K562 (cell line): ENCODE data around the gene GATA6. TPM values are rescaled to one million over a fixed set of nuclear protein-coding genes. Genes with fewer than 3 reads are reported as not detected.

Experiments used
- ATAC-seq: fragments of 200-7000 bp; cut with Tn5 transposase; 3 replicates; pipeline ENCODE4 v1.9.1; 2020; ENCODE audit warnings: moderate library complexity
- BruUV-seq: library from RNA; stranded (reverse); fragments of 400-500 nt; replicated peaks from 2 replicates; lab custom pipeline; 2021; lab: Mats Ljungman, UMichigan
- CTCF ChIA-PET: fragments of 300-600 bp; formaldehyde crosslinking; extraction: SDS; loops from one replicate; lab custom pipeline; 2021; ENCODE audit warnings: low intra/inter-chr PET ratio; lab: Yijun Ruan, JAX
- POLR2A ChIA-PET: fragments of 300-600, 350-650 bp; sonication (Branson Sonifier 250); formaldehyde crosslinking; extraction: SDS; loops from one replicate; lab custom pipeline; 2021; ENCODE audit warnings: antibody characterized with exemption, inconsistent platforms; lab: Yijun Ruan, JAX
- DNase-seq, 4 experiments: peaks; one replicate each; pipeline versions ENCODE4 v3.0.0 to v3.0.0-alpha.2; 2011 to 2018; ENCODE audit warnings: low spot score in 3 of 4, mixed read lengths in 3 of 4; ENCODE audit errors: extremely low read depth in 1 of 4
- FAIRE-seq: peaks from 2 replicates; lab custom pipeline; 2011; peaks lifted over from hg19 to GRCh38; lab: Jason Lieb, UNC
- H2AFZ ChIP-seq: 2 replicates; pipeline ENCODE4 v1.6.0; 2011; ENCODE audit warnings: low read depth, low read length, control low read depth, inconsistent platforms
- H3K27ac ChIP-seq: fragments of 200-600 bp; 3 replicates; pipeline ENCODE4 v1.8.0; 2011; ENCODE audit warnings: low read depth, mild to moderate bottlenecking, control low read depth, inconsistent platforms, low read length, moderate library complexity, mixed read lengths; ENCODE audit errors: extremely low read depth
- H3K27me3 ChIP-seq, 2 experiments: fragments of 300-600 bp in 1 of 2; 2 replicates in 1 of 2; 3 replicates in 1 of 2; pipeline versions ENCODE4 v1.6.0 to v1.8.0; 2011; ENCODE audit warnings: inconsistent platforms in 2 of 2, low read length in 2 of 2, mild to moderate bottlenecking in 1 of 2, mixed read lengths in 1 of 2, moderate library complexity in 1 of 2; ENCODE audit not compliant: control insufficient read depth in 2 of 2, insufficient read depth in 2 of 2
- H3K36me3 ChIP-seq: fragments of 300-600 bp; 3 replicates; pipeline ENCODE4 v1.8.0; 2011; ENCODE audit warnings: mild to moderate bottlenecking, low read length, inconsistent platforms; ENCODE audit not compliant: control insufficient read depth, insufficient read depth
- H3K4me1 ChIP-seq, 2 experiments: fragments of 200-600 bp in 1 of 2; replicated peaks in 1 of 2; 2 replicates in 1 of 2; 3 replicates in 1 of 2; pipeline versions ENCODE4 v1.5.1 to v1.8.0; 2011; ENCODE audit warnings: inconsistent platforms in 2 of 2, low read length in 2 of 2, mild to moderate bottlenecking in 1 of 2, mixed read lengths in 1 of 2, moderate library complexity in 1 of 2; ENCODE audit not compliant: control insufficient read depth in 2 of 2, insufficient read depth in 2 of 2
- H3K4me2 ChIP-seq: 2 replicates; pipeline ENCODE4 v1.6.1; 2011; ENCODE audit warnings: low read length, control low read depth, inconsistent platforms, mixed read lengths; ENCODE audit not compliant: insufficient read depth
- H3K4me3 ChIP-seq: fragments of 200-600 bp; sonication (generic), shearing (Covaris generic); 2 replicates; pipeline ENCODE4 v1.5.1; 2016; ENCODE audit warnings: control low read depth, inconsistent platforms
- H3K79me2 ChIP-seq: fragments of 200-600 bp; 3 replicates; pipeline ENCODE4 v1.8.0; 2011; ENCODE audit warnings: low read length, inconsistent platforms; ENCODE audit not compliant: control insufficient read depth, insufficient read depth
- H3K9ac ChIP-seq, 2 experiments: 2 replicates each; pipeline versions ENCODE4 v1.6.0 to v1.6.1; 2011; ENCODE audit warnings: low read depth in 2 of 2, low read length in 2 of 2, control low read depth in 1 of 2, inconsistent platforms in 1 of 2, mild to moderate bottlenecking in 1 of 2, mixed read lengths in 1 of 2; ENCODE audit not compliant: insufficient read depth in 1 of 2
- H3K9me1 ChIP-seq: one replicate; pipeline ENCODE4 v1.6.0; 2011; ENCODE audit warnings: inconsistent platforms, mild to moderate bottlenecking, low read length, moderate library complexity; ENCODE audit not compliant: control insufficient read depth, insufficient read depth
- H3K9me3 ChIP-seq: replicated peaks from 2 replicates; pipeline ENCODE4 v1.5.1; 2011; ENCODE audit warnings: low read depth, low read length, inconsistent platforms; ENCODE audit not compliant: control insufficient read depth, insufficient read depth
- H4K20me1 ChIP-seq: replicated peaks from 2 replicates; pipeline ENCODE4 v1.6.1; 2011; ENCODE audit warnings: low read length, inconsistent platforms, mixed read lengths; ENCODE audit not compliant: control insufficient read depth, insufficient read depth
- BCL6 ChIP-seq: fragments of 250-450 bp; sonication (Bioruptor Pico); IDR thresholded peaks from 2 replicates; pipeline ENCODE4 v1.4.0; 2020
- E2F4 ChIP-seq: sonication (generic); formaldehyde crosslinking; IDR thresholded peaks from 2 replicates; pipeline ENCODE4 v1.8.0; 2022; ENCODE audit warnings: mild to moderate bottlenecking, low read depth, missing genetic modification reagents
- FOSL1 ChIP-seq: fragments of 200-800 bp; sonication (Bioruptor generic); conservative IDR thresholded peaks from 2 replicates; pipeline ENCODE4 v1.6.1; 2016; ENCODE audit warnings: missing genetic modification characterization, missing compliant biosample characterization
- FOXJ3 ChIP-seq: sonication (generic); formaldehyde crosslinking; IDR thresholded peaks from 2 replicates; pipeline ENCODE4 v1.4.0; 2020; ENCODE audit warnings: mild to moderate bottlenecking, missing genetic modification reagents
- HDAC3 ChIP-seq: fragments of 450-650 bp; IDR thresholded peaks from 2 replicates; pipeline ENCODE4 v1.6.1; 2018; ENCODE audit warnings: borderline replicate concordance, mild to moderate bottlenecking, moderate library complexity; ENCODE audit not compliant: partially characterized antibody
- KLF1 ChIP-seq: fragments of 450-650 bp; IDR thresholded peaks from 2 replicates; pipeline ENCODE4 v1.6.1; 2016; ENCODE audit warnings: missing genetic modification characterization, missing compliant biosample characterization
- MYNN ChIP-seq, 2 experiments: sonication (generic); formaldehyde crosslinking in 1 of 2; IDR thresholded peaks; 2 replicates each; pipeline versions ENCODE4 v1.5.0 to v1.6.1; 2016 to 2020; ENCODE audit warnings: antibody characterized with exemption in 1 of 2, missing genetic modification reagents in 1 of 2
- NFE2 ChIP-seq: IDR thresholded peaks from 2 replicates; pipeline ENCODE4 v1.6.1; 2014; ENCODE audit warnings: antibody characterized with exemption, low read depth
- PCBP2 ChIP-seq: fragments of 200-400 bp; formaldehyde crosslinking; IDR thresholded peaks from 2 replicates; pipeline ENCODE4 v1.6.1; 2018; ENCODE audit warnings: low read length, low read depth, mild to moderate bottlenecking, moderate library complexity; ENCODE audit not compliant: poor library complexity, severe bottlenecking
- PRDM10 ChIP-seq: fragments of 450-650 bp; IDR thresholded peaks from 2 replicates; pipeline ENCODE4 v1.6.1; 2018; ENCODE audit not compliant: partially characterized antibody
- PTTG1 ChIP-seq: fragments of 450-650 bp; IDR thresholded peaks from 2 replicates; pipeline ENCODE4 v1.6.1; 2016; ENCODE audit warnings: low read depth, mild to moderate bottlenecking, missing genetic modification characterization, missing compliant biosample characterization
- ZFP91 ChIP-seq: sonication (generic); formaldehyde crosslinking; IDR thresholded peaks from 2 replicates; pipeline ENCODE4 v1.8.0; 2022; ENCODE audit warnings: mild to moderate bottlenecking, missing genetic modification reagents
- ZKSCAN3 ChIP-seq: fragments of 250-450 bp; sonication (Bioruptor Pico); IDR thresholded peaks from 2 replicates; pipeline ENCODE4 v1.4.0; 2020
- ZNF217 ChIP-seq: sonication (generic); formaldehyde crosslinking; IDR thresholded peaks from 2 replicates; pipeline ENCODE4 v1.8.0; 2022; ENCODE audit warnings: mild to moderate bottlenecking, missing genetic modification reagents
- WGBS: fragments of 100-300 bp; shearing (Covaris generic); methylation state at CpG from one replicate; pipeline ENCODE4 v1.1.6; 2016; ENCODE audit warnings: low coverage, mixed read lengths; ENCODE audit not compliant: insufficient coverage; ENCODE audit errors: missing lambda C conversion rate; 5-methylcytosine and 5-hydroxymethylcytosine counted together
- in situ Hi-C: fragments of 300-500 bp; cut with MboI; formaldehyde crosslinking; loops from 4 replicates; pipeline ENCODE4 v1.15.0; 2018; ENCODE audit warnings: inconsistent platforms, mixed read lengths
- intact Hi-C: fragments of 100-400 bp; cut with micrococcal nuclease; formaldehyde crosslinking; loops from 2 replicates; pipeline ENCODE4 v1.14.2; 2022
- polyA plus RNA-seq, 8 experiments: library from polyadenylated mRNA; depleted of rRNA in 4 of 8; stranded (reverse) in 5 of 8; unstranded in 3 of 8; fragments of >200 nt; fragmentation: Nextera tagmentation in 2 of 8; fragmentation: Illumina TruSeq in 1 of 8; extraction: Ambion mirVana in 2 of 8; extraction: Trizol in 1 of 8; gene quantifications; 2 replicates each; pipeline versions ENCODE4 v1.2.1 to v1.2.3, GENCODE V29; 2011 to 2014; ENCODE audit warnings: inconsistent platforms in 1 of 8, missing spikeins in 1 of 8
- total RNA-seq, 7 experiments: library from RNA; depleted of rRNA in 6 of 7; stranded (reverse); fragments of >200 nt in 6 of 7; fragmentation: Illumina TruSeq in 2 of 7; extraction: Trizol in 2 of 7; gene quantifications; 2 replicates each; pipeline versions ENCODE4 v1.2.1 to v1.2.3, GENCODE V29; 2011 to 2021; ENCODE audit warnings: low replicate concordance in 1 of 7

GATA6 gene
- total and polyA plus RNA-seq, 9 of the 15 experiments (the other 6 are each of a cell fraction or from before 2014, with no cell fraction given): 0.01 to 0.24 (median 0.16) TPM; not detected in 5

- peaks cover 5% of the 10 kb centered on the region for H4K20me1 ChIP-seq
- H3K4me2 ChIP-seq: no peak overlapping the region
- H3K4me1 ChIP-seq: peaks cover 11 to 24% of the 10 kb centered on the region in 2 experiments
- H3K9me1 ChIP-seq: no peaks in the 10 kb centered on the region
- BruUV-seq: no TSS peak
- POLR2A ChIA-PET: interaction anchor here (0.6 kb wide), 2 partner anchors 108 to 375 kb away, joined by 3 read pairs; no protein-coding TSS in a partner anchor
- DNase-seq: no peak
- peaks cover 54% of the 10 kb centered on the region in 2 experiments for H3K27me3 ChIP-seq
- in situ Hi-C loops (no loop called here), intact Hi-C loops (loop anchor here (5.0 kb wide), 1 partner anchor 538 kb away; no protein-coding TSS in a partner anchor)
- no peak overlapping the region for H3K27ac ChIP-seq
- no peak for FAIRE-seq
- H3K4me3 ChIP-seq: no peak overlapping the region
- ATAC-seq: no peak
- no peak overlapping the region for H2AFZ ChIP-seq
- H3K9me3 ChIP-seq: no peaks in the 10 kb centered on the region
- CTCF ChIA-PET: no interaction called here
- no peak overlapping the region for H3K9ac ChIP-seq
- 24% methylated on average over 16 of the region's 16 CpGs for WGBS
- no peaks in the 10 kb centered on the region for H3K79me2 ChIP-seq
- no peaks in the 10 kb centered on the region for H3K36me3 ChIP-seq
- TF ChIP-seq E2F4 (CRISPR knock-in tag) (no peak), PTTG1 (tag) (no peak), MYNN (IDR thresholded peaks at IDR 0.05) (no peak), MYNN (CRISPR knock-in tag; IDR thresholded peaks at IDR 0.05) (no peak), ZNF217 (CRISPR knock-in tag) (no peak), FOSL1 (tag) (no peak), PCBP2 (no peak), NFE2 (no peak), KLF1 (no peak), ZFP91 (CRISPR knock-in tag) (no peak), PRDM10 (no peak), ZKSCAN3 (CRISPR knock-in tag) (no peak), FOXJ3 (CRISPR knock-in tag) (no peak), HDAC3 (no peak), BCL6 (CRISPR knock-in tag) (no peak)
Observed at GRCh38 chr18:22164337-22165048, 4.9 kb upstream of the GATA6 start.
